ENCODE data around the gene ZNF445.
"Not testable (repeated sequence)": the region's sequence is repeated elsewhere in the genome, so short reads cannot be mapped to it uniquely, and the experiment has no call there.

ZNF445 gene

GRCh38 chr3:44476181-44476611, 1.3 kb downstream of the ZNF445 start:
- DNase-seq (ENCODE audit: low read depth), result no peak

- not testable (repeated sequence) for DNase-seq (ENCODE audit: low read depth)
Observed at GRCh38 chr3:44474886-44475285, 2.6 kb downstream of the ZNF445 start.

GRCh38 chr3:44470430-44470829, 7.0 kb downstream of the ZNF445 start:
- DNase-seq (ENCODE audit: low read depth), result no peak

- DNase-seq (ENCODE audit: low read depth), result no peak
Observed at GRCh38 chr3:44469914-44470313, 7.6 kb downstream of the ZNF445 start.

GRCh38 chr3:44468572-44469520, 8.6 kb downstream of the ZNF445 start:
- no peak for DNase-seq (ENCODE audit: low read depth)

GRCh38 chr3:44468099-44468537, 9.4 kb downstream of the ZNF445 start:
- not testable (repeated sequence) for DNase-seq (ENCODE audit: low read depth)

GRCh38 chr3:44467241-44467640, 10.2 kb downstream of the ZNF445 start:
- DNase-seq (ENCODE audit: low read depth), result no peak

- DNase-seq (ENCODE audit: low read depth), result not testable (repeated sequence)
Observed at GRCh38 chr3:44464920-44465319, 12.6 kb downstream of the ZNF445 start.

- no peak for DNase-seq (ENCODE audit: low read depth)
Observed at GRCh38 chr3:44464509-44464908, 13.0 kb downstream of the ZNF445 start.

GRCh38 chr3:44460050-44460449, 17.4 kb downstream of the ZNF445 start:
- DNase-seq (ENCODE audit: low read depth), result not testable (repeated sequence)

- no peak for DNase-seq (ENCODE audit: low read depth)
Observed at GRCh38 chr3:44455318-44455717, 22.2 kb downstream of the ZNF445 start.

- DNase-seq (ENCODE audit: low read depth), result no peak
Observed at GRCh38 chr3:44454258-44454657, 23.2 kb downstream of the ZNF445 start.

- no peak for DNase-seq (ENCODE audit: low read depth)
Observed at GRCh38 chr3:44451441-44451840, 26.0 kb downstream of the ZNF445 start.

GRCh38 chr3:44446929-44447328, 30.5 kb downstream of the ZNF445 start:
- no peak for DNase-seq (ENCODE audit: low read depth)

- DNase-seq (ENCODE audit: low read depth), result no peak
Observed at GRCh38 chr3:44445786-44446185, 31.7 kb downstream of the ZNF445 start.

- DNase-seq (ENCODE audit: low read depth), result no peak
Observed at GRCh38 chr3:44444896-44445691, 32.4 kb downstream of the ZNF445 start.

- DNase-seq (ENCODE audit: low read depth), result no peak
Observed at GRCh38 chr3:44444437-44444836, 33.0 kb downstream of the ZNF445 start.

- DNase-seq (ENCODE audit: low read depth), result no peak
Observed at GRCh38 chr3:44442596-44443309, 34.7 kb downstream of the ZNF445 start.

GRCh38 chr3:44439499-44440295, 37.8 kb downstream of the ZNF445 start:
- peak; percentile 97 for DNase-seq (ENCODE audit: low read depth)

GRCh38 chr3:44437800-44438199, 39.7 kb downstream of the ZNF445 start:
- no peak for DNase-seq (ENCODE audit: low read depth)

GRCh38 chr3:44436181-44436580, 41.3 kb downstream of the ZNF445 start:
- no peak for DNase-seq (ENCODE audit: low read depth)

Measured in CMK (cell line).